IMR-90 (cell line): ENCODE results near the gene MRPL3. TPM values are rescaled to one million over a fixed set of nuclear protein-coding genes. Genes with fewer than 3 reads are reported as not detected.

Experiments
- ATAC-seq: fragments of 200-7000 bp; cut with Tn5 transposase; 2 replicates; pipeline ENCODE4 v1.9.1; 2020; ENCODE audit warnings: low read depth, mild to moderate bottlenecking, moderate library complexity
- BruUV-seq: library from RNA; stranded (reverse); fragments of 400-500 nt; replicated peaks from 2 replicates; lab custom pipeline; 2021; lab: Mats Ljungman, UMichigan
- CTCF ChIA-PET: fragments of 300-600 bp; formaldehyde crosslinking; extraction: SDS; loops from one replicate; lab custom pipeline; 2021; ENCODE audit warnings: antibody characterized with exemption; lab: Yijun Ruan, JAX
- POLR2A ChIA-PET: fragments of 300-600 bp; sonication (Branson Sonifier 250); formaldehyde crosslinking; loops from one replicate; lab custom pipeline; 2022; ENCODE audit warnings: antibody characterized with exemption; ENCODE audit not compliant: unreplicated experiment; lab: Charles Lee
- DNase-seq: peaks from one replicate; pipeline ENCODE4 v3.0.0; 2013
- H2AFZ ChIP-seq: replicated peaks from 2 replicates; pipeline ENCODE3; 2013; ENCODE audit warnings: low read length, mild to moderate bottlenecking; ENCODE audit not compliant: poor library complexity
- H2AK5ac ChIP-seq: 2 replicates; pipeline ENCODE4 v1.6.1; 2013; ENCODE audit warnings: low read depth, low read length, inconsistent platforms
- H2AK9ac ChIP-seq: replicated peaks from 2 replicates; pipeline ENCODE3; 2013; ENCODE audit warnings: mild to moderate bottlenecking, low read depth, low read length, moderate library complexity; ENCODE audit not compliant: poor library complexity
- H2BK120ac ChIP-seq: 2 replicates; pipeline ENCODE4 v1.6.1; 2013; ENCODE audit warnings: low read depth, low read length, inconsistent platforms
- H2BK15ac ChIP-seq: 3 replicates; pipeline ENCODE4 v1.6.1; 2013; ENCODE audit warnings: low read depth, low read length, inconsistent platforms
- H2BK20ac ChIP-seq: 2 replicates; pipeline ENCODE4 v1.6.1; 2013; ENCODE audit warnings: low read depth, mild to moderate bottlenecking, inconsistent platforms, low read length, moderate library complexity
- H2BK5ac ChIP-seq: 2 replicates; pipeline ENCODE4 v1.6.1; 2013; ENCODE audit warnings: mild to moderate bottlenecking, low read depth, low read length, inconsistent platforms; ENCODE audit not compliant: poor library complexity, severe bottlenecking
- H3K14ac ChIP-seq: replicated peaks from 2 replicates; pipeline ENCODE4 v1.6.1; 2013; ENCODE audit warnings: low read depth, low read length, inconsistent platforms
- H3K18ac ChIP-seq: 2 replicates; pipeline ENCODE4 v1.6.1; 2013; ENCODE audit warnings: low read depth, low read length, control low read depth
- H3K23ac ChIP-seq: 2 replicates; pipeline ENCODE4 v1.6.1; 2013; ENCODE audit warnings: low read depth, low read length, inconsistent platforms
- H3K27ac ChIP-seq: 2 replicates; pipeline ENCODE4 v1.5.1; 2013; ENCODE audit warnings: mild to moderate bottlenecking, control low read depth, low read length; ENCODE audit not compliant: insufficient read depth
- H3K27me3 ChIP-seq: 2 replicates; pipeline ENCODE4 v1.6.1; 2013; ENCODE audit warnings: low read length; ENCODE audit not compliant: control insufficient read depth, insufficient read depth
- H3K36me3 ChIP-seq: 2 replicates; pipeline ENCODE4 v1.6.1; 2013; ENCODE audit warnings: low read length, mixed read lengths; ENCODE audit not compliant: control insufficient read depth, insufficient read depth
- H3K4ac ChIP-seq: 2 replicates; pipeline ENCODE4 v1.6.1; 2013; ENCODE audit warnings: low read depth, low read length, inconsistent platforms
- H3K4me1 ChIP-seq: 2 replicates; pipeline ENCODE4 v1.6.1; 2013; ENCODE audit warnings: low read length, mixed read lengths; ENCODE audit not compliant: control insufficient read depth, insufficient read depth
- H3K4me2 ChIP-seq: 2 replicates; pipeline ENCODE4 v1.6.1; 2013; ENCODE audit warnings: low read depth, mild to moderate bottlenecking, control low read depth, low read length, moderate library complexity
- H3K4me3 ChIP-seq: 2 replicates; pipeline ENCODE4 v1.5.1; 2013; ENCODE audit warnings: low read depth, mild to moderate bottlenecking, control low read depth, low read length, moderate library complexity; ENCODE audit not compliant: insufficient read depth
- H3K56ac ChIP-seq: 2 replicates; pipeline ENCODE4 v1.6.1; 2013; ENCODE audit warnings: low read length, inconsistent platforms; ENCODE audit not compliant: insufficient read depth; ENCODE audit errors: extremely low read depth
- H3K79me1 ChIP-seq, 2 experiments: 2 replicates each; pipeline ENCODE4 v1.6.1; 2013; ENCODE audit warnings: low read length in 2 of 2, inconsistent platforms in 1 of 2, low read depth in 1 of 2
- H3K9ac ChIP-seq: 2 replicates; pipeline ENCODE4 v1.6.1; 2013; ENCODE audit warnings: low read depth, low read length, control low read depth
- H3K9me1 ChIP-seq: 2 replicates; pipeline ENCODE4 v1.6.1; 2013; ENCODE audit warnings: low read length, inconsistent platforms; ENCODE audit not compliant: insufficient read depth
- H3K9me3 ChIP-seq: 2 replicates; pipeline ENCODE4 v1.6.1; 2013; ENCODE audit warnings: low read length; ENCODE audit not compliant: control insufficient read depth, insufficient read depth
- H4K20me1 ChIP-seq: 2 replicates; pipeline ENCODE4 v1.6.1; 2013; ENCODE audit warnings: low read length, inconsistent platforms; ENCODE audit not compliant: insufficient read depth
- H4K5ac ChIP-seq: 2 replicates; pipeline ENCODE4 v1.6.1; 2013; ENCODE audit warnings: mild to moderate bottlenecking, low read depth, low read length, control low read depth
- H4K8ac ChIP-seq, 2 experiments: 2 replicates each; pipeline ENCODE4 v1.6.1; 2013; ENCODE audit warnings: low read depth in 2 of 2, low read length in 2 of 2, control low read depth in 1 of 2, inconsistent platforms in 1 of 2
- H4K91ac ChIP-seq: 2 replicates; pipeline ENCODE4 v1.6.1; 2013; ENCODE audit warnings: low read depth, low read length, inconsistent platforms; ENCODE audit not compliant: insufficient read depth
- BHLHE40 ChIP-seq: fragments of 150-350 bp; IDR thresholded peaks from 2 replicates; pipeline ENCODE4 v1.6.1; 2016; ENCODE audit warnings: mild to moderate bottlenecking, low read depth, low read length
- CEBPB ChIP-seq: IDR thresholded peaks from 2 replicates; pipeline ENCODE4 v1.6.1; 2012; ENCODE audit warnings: low read depth, low read length, improper control_type of control experiment
- FOS ChIP-seq: fragments of 150-350 bp; IDR thresholded peaks from 2 replicates; pipeline ENCODE4 v1.6.1; 2016; ENCODE audit warnings: low read depth, low read length
- MAFK ChIP-seq: IDR thresholded peaks from 2 replicates; pipeline ENCODE4 v1.6.1; 2012; ENCODE audit warnings: low read depth, low read length, improper control_type of control experiment
- MAZ ChIP-seq: IDR thresholded peaks from 2 replicates; pipeline ENCODE4 v1.6.1; 2012; ENCODE audit warnings: low read depth, mild to moderate bottlenecking, low read length, improper control_type of control experiment, moderate library complexity, borderline replicate concordance
- NFE2L2 ChIP-seq: fragments of 150-350 bp; IDR thresholded peaks from 2 replicates; pipeline ENCODE4 v1.6.1; 2016; ENCODE audit warnings: low read depth, mild to moderate bottlenecking, low read length
- POLR2A ChIP-seq: IDR thresholded peaks from 2 replicates; pipeline ENCODE4 v1.6.1; 2012; ENCODE audit warnings: mild to moderate bottlenecking, low read depth, low read length
- RCOR1 ChIP-seq: IDR thresholded peaks from 2 replicates; pipeline ENCODE4 v1.6.1; 2012; ENCODE audit warnings: mild to moderate bottlenecking, low read length, improper control_type of control experiment; ENCODE audit not compliant: insufficient replicate concordance
- RFX5 ChIP-seq: IDR thresholded peaks from 2 replicates; pipeline ENCODE4 v1.8.0; 2012; ENCODE audit warnings: low read depth, mild to moderate bottlenecking, low read length, moderate library complexity
- USF2 ChIP-seq: fragments of 150-350 bp; IDR thresholded peaks from 2 replicates; pipeline ENCODE4 v1.6.1; 2017; ENCODE audit warnings: mild to moderate bottlenecking, antibody characterized with exemption, low read length, low read depth
- WGBS, 2 experiments: methylation state at CpG; one replicate each; pipeline versions ENCODE4 v1.1.5 to v1.1.7; 2013; ENCODE audit warnings: missing lambda C conversion rate in 2 of 2; ENCODE audit not compliant: insufficient read length in 1 of 2; ENCODE audit errors: extremely low coverage in 2 of 2; 5-methylcytosine and 5-hydroxymethylcytosine counted together
- dilution Hi-C: fragments of 300-500 bp; cut with HindIII; formaldehyde crosslinking; loops from one replicate; pipeline ENCODE4 v1.14.3; 2018; ENCODE audit warnings: low sequenced_read_pairs; ENCODE audit not compliant: unreplicated experiment
- in situ Hi-C: fragments of 300-500 bp; cut with MboI; formaldehyde crosslinking; loops from 3 replicates; pipeline ENCODE4 v1.14.3; 2019; ENCODE audit warnings: low sequenced_read_pairs, inconsistent platforms, mixed read lengths
- intact Hi-C: fragments of 100-400 bp; cut with micrococcal nuclease; formaldehyde crosslinking; loops from 2 replicates; pipeline ENCODE4 v1.10.0; 2022
- polyA plus RNA-seq, 3 experiments: library from polyadenylated mRNA; depleted of rRNA; stranded (reverse); fragments of >200 nt; gene quantifications; 2 replicates each; pipeline ENCODE4 v1.2.3, GENCODE V29; 2012; ENCODE audit warnings: low replicate concordance in 1 of 3
- total RNA-seq: library from RNA; depleted of rRNA; stranded (reverse); fragments of >200 nt; gene quantifications from 2 replicates; pipeline ENCODE4 v1.2.3, GENCODE V29; 2012

MRPL3 gene
- total and polyA plus RNA-seq, 2 of the 4 experiments (the other 2 are of a cell fraction), result 107 to 206 TPM

GRCh38 chr3:131453533-131453932, 49.2 kb downstream of the MRPL3 start:
- no peak overlapping the region for H3K18ac ChIP-seq

More at GRCh38 chr3:131453533-131453932, 49.2 kb downstream of the MRPL3 start:
- H3K36me3 ChIP-seq, result no peaks in the 10 kb centered on the region
- H2BK120ac ChIP-seq, result no peak overlapping the region
- no peak overlapping the region for H3K4me3 ChIP-seq
- H3K4me1 ChIP-seq, result no peaks in the 10 kb centered on the region
- H3K79me1 ChIP-seq, result no peaks in the 10 kb centered on the region
- H3K23ac ChIP-seq, result no peak overlapping the region
- no peak overlapping the region for H4K91ac ChIP-seq
- H3K56ac ChIP-seq, result no peak overlapping the region
- ATAC-seq, result no peak
- H3K9me1 ChIP-seq, result no peaks in the 10 kb centered on the region
- H2BK15ac ChIP-seq, result no peak overlapping the region
- no peak overlapping the region for H2BK5ac ChIP-seq
- dilution Hi-C loops (no loop called here), in situ Hi-C loops (no loop called here), intact Hi-C loops (no loop called here)
- H4K5ac ChIP-seq, result no peak overlapping the region
- H2AK5ac ChIP-seq, result no peak overlapping the region
- H3K14ac ChIP-seq, result no peak overlapping the region
- H4K8ac ChIP-seq, result no peak overlapping the region
- no peaks in the 10 kb centered on the region for H4K20me1 ChIP-seq
- H3K27ac ChIP-seq, result no peak overlapping the region
- H3K9ac ChIP-seq, result no peak overlapping the region
- H3K27me3 ChIP-seq, result no peaks in the 10 kb centered on the region
- H3K4ac ChIP-seq, result no peak overlapping the region
- POLR2A ChIA-PET, result no interaction called here
- no peak for DNase-seq
- BruUV-seq, result no TSS peak
- CTCF ChIA-PET, result no interaction called here
- no peak overlapping the region for H3K4me2 ChIP-seq
- no CpG with 5 or more reads among the region's 4 CpGs for WGBS, 2 experiments
- TF ChIP-seq RFX5 (no peak), POLR2A (no peak), MAFK (peak; percentile 93), FOS (no peak), MAZ (no peak), BHLHE40 (no peak), NFE2L2 (peak; percentile 97), USF2 (no peak), RCOR1 (no peak), CEBPB (no peak)
- no peak overlapping the region for H2BK20ac ChIP-seq
- H2AK9ac ChIP-seq, result no peak overlapping the region
- no peaks in the 10 kb centered on the region for H3K9me3 ChIP-seq
- no peak overlapping the region for H2AFZ ChIP-seq
